Smooth muscle cell of trachea (primary cell): ENCODE data around the gene TRIM36. TPM values are rescaled to one million over a fixed set of nuclear protein-coding genes. Genes with fewer than 3 reads are reported as not detected.

Experiments used
- total RNA-seq: library from RNA; depleted of rRNA; stranded (reverse); fragments of >200 nt; gene quantifications from 2 replicates; pipeline ENCODE4 v1.2.1, GENCODE V29; 2014

The TRIM36 gene, protein sequence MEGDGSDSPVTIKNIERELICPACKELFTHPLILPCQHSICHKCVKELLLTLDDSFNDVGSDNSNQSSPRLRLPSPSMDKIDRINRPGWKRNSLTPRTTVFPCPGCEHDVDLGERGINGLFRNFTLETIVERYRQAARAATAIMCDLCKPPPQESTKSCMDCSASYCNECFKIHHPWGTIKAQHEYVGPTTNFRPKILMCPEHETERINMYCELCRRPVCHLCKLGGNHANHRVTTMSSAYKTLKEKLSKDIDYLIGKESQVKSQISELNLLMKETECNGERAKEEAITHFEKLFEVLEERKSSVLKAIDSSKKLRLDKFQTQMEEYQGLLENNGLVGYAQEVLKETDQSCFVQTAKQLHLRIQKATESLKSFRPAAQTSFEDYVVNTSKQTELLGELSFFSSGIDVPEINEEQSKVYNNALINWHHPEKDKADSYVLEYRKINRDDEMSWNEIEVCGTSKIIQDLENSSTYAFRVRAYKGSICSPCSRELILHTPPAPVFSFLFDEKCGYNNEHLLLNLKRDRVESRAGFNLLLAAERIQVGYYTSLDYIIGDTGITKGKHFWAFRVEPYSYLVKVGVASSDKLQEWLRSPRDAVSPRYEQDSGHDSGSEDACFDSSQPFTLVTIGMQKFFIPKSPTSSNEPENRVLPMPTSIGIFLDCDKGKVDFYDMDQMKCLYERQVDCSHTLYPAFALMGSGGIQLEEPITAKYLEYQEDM
- total RNA-seq: 0.29 and 0.33 TPM in 2 replicates

DNA sequence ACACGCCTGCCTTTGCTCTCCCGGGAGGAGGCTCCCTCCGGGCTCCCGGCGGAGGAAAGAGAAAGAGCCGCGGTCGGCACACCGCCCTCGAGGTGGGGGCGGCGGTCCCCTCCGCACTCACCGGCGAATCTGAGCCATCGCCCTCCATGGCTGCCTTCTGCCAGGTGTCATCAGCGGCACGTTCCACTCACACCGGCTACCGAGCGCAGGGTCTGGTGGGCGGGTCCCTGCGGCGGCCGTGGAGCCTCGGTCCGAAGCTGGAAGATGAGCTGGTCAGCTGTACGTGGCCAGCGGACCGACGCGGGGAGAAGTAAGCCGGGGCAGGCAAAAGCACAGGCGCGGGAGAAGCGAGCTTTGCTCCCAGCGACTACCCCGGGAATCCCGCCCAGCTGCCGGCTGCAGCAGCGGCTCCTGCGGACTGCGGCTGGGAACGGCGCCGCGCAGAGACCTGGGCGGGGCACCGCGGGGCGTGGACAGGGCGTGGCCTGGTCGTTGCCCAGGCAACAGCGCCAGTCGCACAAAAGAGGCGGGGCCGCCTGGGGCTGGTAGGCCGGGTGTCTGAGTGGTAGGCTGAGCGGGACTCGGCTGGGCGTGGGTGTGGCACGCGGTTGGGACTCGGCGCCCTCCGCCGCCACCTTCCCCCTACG lies at the start of gene TRIM36:
Gene TRIM36, minus strand, starts transcription at position 422 of the 647 bp plus-strand sequence. Its CDS starts 274 bp downstream, at position 148.

Other genes with a start within 250 kb of the TRIM36 start
- gene PGGT1B, start 93.0 kb upstream of the TRIM36 start, total RNA-seq: 13.4 and 16.5 TPM in 2 replicates
- gene CCDC112, start 126.7 kb upstream of the TRIM36 start, total RNA-seq: 5.8 and 12.1 TPM in 2 replicates